Measurements from ENCODE around the gene FOLH1.
"Not testable (repeated sequence)": the region's sequence is repeated elsewhere in the genome, so short reads cannot be mapped to it uniquely, and the experiment has no call there.

Gene FOLH1

DNA sequence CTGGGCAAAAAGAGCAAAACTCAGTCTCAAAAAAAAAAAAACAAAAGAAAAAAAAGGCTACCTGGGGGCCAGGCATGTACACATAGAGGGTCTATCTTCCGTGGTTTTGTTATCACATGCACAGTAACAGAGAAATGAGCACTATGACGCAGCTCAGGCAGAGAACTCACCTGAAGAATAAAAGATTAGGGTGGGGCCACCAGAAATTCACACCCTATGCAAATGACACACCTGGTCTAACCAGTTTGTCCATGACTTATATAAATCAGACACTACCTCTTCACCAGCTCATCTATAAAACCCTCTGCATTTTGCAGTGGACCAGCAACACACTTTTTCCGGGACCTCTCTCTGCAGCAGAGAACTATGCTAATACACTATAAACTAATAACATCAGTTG is 30.5 kb downstream of the FOLH1 start:
- not testable (repeated sequence) for H3K27ac ChIP-seq (ENCODE audit: low read depth, low read length, severe bottlenecking); H3K4me3 ChIP-seq (ENCODE audit: extremely low read depth, insufficient read depth, low read length, poor library complexity, severe bottlenecking); H3K4me1 ChIP-seq (ENCODE audit: control insufficient read depth, insufficient read depth, low read length, poor library complexity, severe bottlenecking); H3K36me3 ChIP-seq (ENCODE audit: control insufficient read depth, insufficient read depth, low read length)
- WGBS, 2 experiments (ENCODE audit: insufficient coverage in 2 of 2) = 20% methylated on average over 1 of the region's 3 CpGs; no CpG with 5 or more reads in 1 of the 2 experiments
- H3K9me3 ChIP-seq (ENCODE audit: control insufficient read depth, low read length) = peaks cover 12% of the 10 kb centered on the region

DNA sequence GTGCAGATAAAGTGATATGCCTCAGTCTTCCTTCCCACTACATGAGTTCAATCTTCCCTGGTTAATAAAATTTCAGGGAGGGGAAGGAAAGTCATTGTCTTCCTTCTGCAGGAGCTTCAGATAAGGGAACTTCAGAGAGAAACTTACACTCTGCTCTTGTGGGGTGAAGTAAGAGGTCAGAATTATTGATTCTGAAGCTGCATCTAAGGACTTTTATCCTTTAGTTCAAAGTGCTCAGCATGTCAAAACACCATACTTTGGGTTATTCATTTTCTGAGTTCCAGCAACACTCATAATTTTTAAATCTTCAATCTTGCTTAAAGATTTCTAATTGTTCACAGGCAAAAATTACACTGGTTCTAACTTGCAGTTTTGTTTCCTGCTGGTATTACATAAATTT is 33.0 kb downstream of the FOLH1 start:
- not testable (repeated sequence) for H3K36me3 ChIP-seq (ENCODE audit: control insufficient read depth, insufficient read depth, low read length); H3K27ac ChIP-seq (ENCODE audit: low read depth, low read length, severe bottlenecking); H3K9me3 ChIP-seq (ENCODE audit: control insufficient read depth, low read length); H3K4me1 ChIP-seq (ENCODE audit: control insufficient read depth, insufficient read depth, low read length, poor library complexity, severe bottlenecking); H3K4me3 ChIP-seq (ENCODE audit: extremely low read depth, insufficient read depth, low read length, poor library complexity, severe bottlenecking)

DNA sequence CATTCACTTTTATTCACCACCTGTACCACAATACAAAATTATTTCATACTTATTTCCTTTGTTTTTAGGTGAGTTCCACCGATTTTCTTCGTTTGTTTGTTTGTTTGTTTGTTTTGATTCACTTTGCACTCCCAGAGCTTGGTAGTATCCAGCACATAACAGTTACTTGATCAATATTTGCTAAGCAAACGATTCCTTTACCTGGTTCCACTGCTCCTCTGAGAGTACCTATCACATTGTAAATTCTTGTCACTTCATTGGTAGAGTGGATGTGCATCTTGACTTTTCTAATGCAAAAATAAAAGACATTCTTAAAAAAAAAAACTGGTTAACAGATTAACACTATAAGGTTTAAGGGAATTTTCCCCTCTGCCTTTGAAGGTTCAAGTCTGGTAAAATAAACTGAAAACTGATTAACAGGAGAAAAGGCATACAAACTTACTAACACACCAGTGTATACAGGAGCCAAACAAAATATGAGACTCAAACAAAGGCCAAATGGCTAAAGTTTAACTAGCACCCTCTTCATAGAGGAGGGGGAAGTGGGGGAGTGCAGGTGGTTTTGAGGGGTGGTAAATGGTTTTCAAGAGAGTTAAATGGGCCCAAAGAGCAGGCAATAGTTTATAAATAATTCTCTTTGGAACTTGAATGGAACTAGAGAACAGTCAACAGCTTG is 33.6 kb downstream of the FOLH1 start:
- H3K27ac ChIP-seq (ENCODE audit: low read depth, low read length, severe bottlenecking); H3K9me3 ChIP-seq (ENCODE audit: control insufficient read depth, low read length); H3K4me1 ChIP-seq (ENCODE audit: control insufficient read depth, insufficient read depth, low read length, poor library complexity, severe bottlenecking); H3K4me3 ChIP-seq (ENCODE audit: extremely low read depth, insufficient read depth, low read length, poor library complexity, severe bottlenecking); H3K36me3 ChIP-seq (ENCODE audit: control insufficient read depth, insufficient read depth, low read length): not testable (repeated sequence)
- no CpG with 5 or more reads among the region's 3 CpGs for WGBS, 2 experiments (ENCODE audit: insufficient coverage in 2 of 2)

DNA sequence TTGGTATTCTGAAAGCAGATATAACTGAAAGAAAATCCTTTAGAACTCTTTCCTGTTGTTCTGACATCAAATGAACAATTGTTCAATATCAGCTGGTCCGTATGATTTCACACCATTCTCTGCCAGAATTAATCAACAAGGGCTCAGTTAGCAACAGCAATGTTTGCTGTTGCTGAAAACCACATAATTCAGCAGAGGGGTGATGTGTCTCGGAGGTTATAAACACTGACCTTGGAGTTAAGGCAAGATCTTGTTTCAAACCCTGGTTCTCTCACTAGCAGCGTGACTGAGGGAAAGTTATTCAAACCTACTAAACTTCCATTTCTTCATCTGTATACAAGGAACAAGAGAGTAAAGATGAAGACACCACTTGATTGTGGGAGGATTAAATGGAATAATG is 36.8 kb downstream of the FOLH1 start:
- not testable (repeated sequence) for H3K4me3 ChIP-seq (ENCODE audit: extremely low read depth, insufficient read depth, low read length, poor library complexity, severe bottlenecking); H3K4me1 ChIP-seq (ENCODE audit: control insufficient read depth, insufficient read depth, low read length, poor library complexity, severe bottlenecking); H3K27ac ChIP-seq (ENCODE audit: low read depth, low read length, severe bottlenecking); H3K36me3 ChIP-seq (ENCODE audit: control insufficient read depth, insufficient read depth, low read length); H3K9me3 ChIP-seq (ENCODE audit: control insufficient read depth, low read length)
- 60% methylated on average over 1 of the region's 3 CpGs; no CpG with 5 or more reads in 1 of the 2 experiments for WGBS, 2 experiments (ENCODE audit: insufficient coverage in 2 of 2)

DNA sequence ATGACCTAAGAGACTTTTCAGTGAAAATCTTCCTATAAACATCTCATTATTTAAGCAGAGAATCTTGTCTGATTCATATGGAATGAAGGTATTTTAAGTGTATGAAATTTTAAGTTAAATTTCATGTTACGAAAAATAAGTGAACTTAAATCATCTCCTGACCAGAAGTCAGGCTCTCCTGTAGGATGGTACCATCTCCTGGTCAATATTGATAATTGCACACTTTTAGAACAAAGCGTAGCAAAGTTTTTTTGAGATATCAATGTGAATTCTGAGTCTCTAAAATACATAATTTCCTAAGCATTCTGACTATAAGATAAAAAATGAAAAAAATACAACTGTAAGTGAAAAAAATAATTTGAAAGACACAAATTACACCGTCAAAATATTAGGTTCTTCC is 38.8 kb downstream of the FOLH1 start:
- not testable (repeated sequence) for H3K4me3 ChIP-seq (ENCODE audit: extremely low read depth, insufficient read depth, low read length, poor library complexity, severe bottlenecking); H3K27ac ChIP-seq (ENCODE audit: low read depth, low read length, severe bottlenecking); H3K36me3 ChIP-seq (ENCODE audit: control insufficient read depth, insufficient read depth, low read length); H3K4me1 ChIP-seq (ENCODE audit: control insufficient read depth, insufficient read depth, low read length, poor library complexity, severe bottlenecking)
- WGBS, 2 experiments (ENCODE audit: insufficient coverage in 2 of 2) = no CpG with 5 or more reads among the region's 3 CpGs
- H3K9me3 ChIP-seq (ENCODE audit: control insufficient read depth, low read length) = peaks cover 12% of the 10 kb centered on the region

DNA sequence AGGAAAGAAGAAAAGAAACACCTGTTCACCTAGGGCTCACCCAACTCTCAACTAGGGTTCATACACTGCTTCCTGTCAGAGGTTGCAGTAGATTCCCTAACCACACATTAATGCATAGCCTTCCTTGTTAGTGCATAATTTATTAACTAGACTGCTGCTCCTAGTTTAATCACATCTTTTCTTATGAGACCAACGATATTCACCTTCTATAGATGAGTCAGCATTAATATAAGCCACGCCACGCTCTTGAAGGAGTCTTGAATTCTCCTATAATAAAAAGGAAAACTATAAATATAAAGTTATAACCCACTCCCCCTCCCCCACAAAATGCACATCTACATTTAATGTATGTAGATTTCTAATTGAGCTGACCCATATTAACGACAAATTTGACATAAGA is 39.4 kb downstream of the FOLH1 start:
- no CpG with 5 or more reads among the region's 4 CpGs for WGBS, 2 experiments (ENCODE audit: insufficient coverage in 2 of 2)
- H3K4me3 ChIP-seq (ENCODE audit: extremely low read depth, insufficient read depth, low read length, poor library complexity, severe bottlenecking); H3K36me3 ChIP-seq (ENCODE audit: control insufficient read depth, insufficient read depth, low read length); H3K4me1 ChIP-seq (ENCODE audit: control insufficient read depth, insufficient read depth, low read length, poor library complexity, severe bottlenecking); H3K27ac ChIP-seq (ENCODE audit: low read depth, low read length, severe bottlenecking): not testable (repeated sequence)
- H3K9me3 ChIP-seq (ENCODE audit: control insufficient read depth, low read length) = peaks cover 10% of the 10 kb centered on the region

DNA sequence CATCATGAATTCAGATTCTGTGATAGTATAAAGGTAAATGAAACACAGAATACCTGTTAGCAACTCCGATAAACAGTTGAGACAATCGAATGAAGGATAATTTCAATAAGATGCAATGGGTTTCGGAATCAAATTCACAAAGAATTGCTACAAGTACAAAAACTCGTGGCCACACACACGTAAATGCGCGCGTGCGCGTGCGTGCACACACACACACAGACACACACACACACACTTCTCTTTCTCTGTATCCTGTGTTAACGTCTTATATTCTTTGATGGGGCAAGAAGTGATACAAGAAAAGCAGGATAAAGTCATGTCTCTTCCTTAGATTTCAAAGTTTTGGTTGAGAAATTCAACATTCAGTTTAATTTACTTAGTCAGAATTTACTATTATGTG is 57.2 kb downstream of the FOLH1 start:
- 80% methylated on average over 1 of the region's 12 CpGs; no CpG with 5 or more reads in 1 of the 2 experiments for WGBS, 2 experiments (ENCODE audit: insufficient coverage in 2 of 2)
- Histone ChIP-seq H3K27ac (ENCODE audit: low read depth, low read length, severe bottlenecking) (no peak overlapping the region), H3K4me1 (ENCODE audit: control insufficient read depth, insufficient read depth, low read length, poor library complexity, severe bottlenecking) (no peaks in the 10 kb centered on the region), H3K36me3 (ENCODE audit: control insufficient read depth, insufficient read depth, low read length) (no peaks in the 10 kb centered on the region), H3K9me3 (ENCODE audit: control insufficient read depth, low read length) (peaks cover 17% of the 10 kb centered on the region), H3K4me3 (ENCODE audit: extremely low read depth, insufficient read depth, low read length, poor library complexity, severe bottlenecking) (no peak overlapping the region)

DNA sequence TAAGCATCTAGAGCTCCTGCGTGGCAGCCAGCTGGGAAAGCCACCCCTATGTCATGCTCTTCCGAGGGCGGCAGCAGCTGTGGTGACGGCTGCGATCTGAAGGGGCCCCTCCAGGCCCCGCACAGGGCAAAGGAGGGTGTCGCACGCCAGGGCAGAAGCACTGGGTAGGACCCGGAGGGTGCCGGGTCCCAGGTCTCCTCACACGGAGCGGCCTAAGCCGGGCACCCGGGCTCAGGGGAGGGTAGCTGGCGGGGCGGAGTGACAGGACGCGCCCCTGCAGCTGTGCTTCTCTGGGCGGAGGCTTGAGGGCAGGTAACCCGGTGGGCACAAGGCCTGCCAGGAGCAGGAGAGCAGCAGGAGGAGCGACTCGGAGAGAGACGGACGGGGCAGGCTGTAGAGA is 106.0 kb downstream of the FOLH1 start:
- not testable (repeated sequence) for H3K27ac ChIP-seq (ENCODE audit: low read depth, low read length, severe bottlenecking); H3K4me1 ChIP-seq (ENCODE audit: control insufficient read depth, insufficient read depth, low read length, poor library complexity, severe bottlenecking); H3K4me3 ChIP-seq (ENCODE audit: extremely low read depth, insufficient read depth, low read length, poor library complexity, severe bottlenecking); H3K36me3 ChIP-seq (ENCODE audit: control insufficient read depth, insufficient read depth, low read length)
- WGBS, 2 experiments (ENCODE audit: insufficient coverage in 2 of 2) = 75 to 79% methylated on average over 15 to 20 of the region's 24 CpGs
- H3K9me3 ChIP-seq (ENCODE audit: control insufficient read depth, low read length) = peaks cover 31% of the 10 kb centered on the region

Measured in mesodermal cell (in vitro differentiated cells).